NT2/D1 (cell line): ENCODE results near the gene SEL1L.

Experiments used
- DNase-seq: peaks from one replicate; pipeline ENCODE4 v3.0.0-alpha.2; 2011; ENCODE audit warnings: low read depth, low spot score
- H3K27me3 ChIP-seq: 2 replicates; pipeline ENCODE4 v1.6.0; 2011; ENCODE audit warnings: mild to moderate bottlenecking; ENCODE audit not compliant: insufficient read length, insufficient read depth
- H3K36me3 ChIP-seq: 2 replicates; pipeline ENCODE4 v1.6.1; 2011; ENCODE audit warnings: mild to moderate bottlenecking, low read length, mixed read lengths; ENCODE audit not compliant: insufficient read depth, insufficient read length
- H3K4me1 ChIP-seq: 2 replicates; pipeline ENCODE4 v1.5.1; 2011; ENCODE audit not compliant: insufficient read depth, insufficient read length
- H3K4me3 ChIP-seq: 2 replicates; pipeline ENCODE4 v1.5.1; 2011; ENCODE audit warnings: low read depth; ENCODE audit not compliant: insufficient read length
- H3K9ac ChIP-seq: 2 replicates; pipeline ENCODE4 v1.6.0; 2011; ENCODE audit warnings: low read depth; ENCODE audit not compliant: insufficient read length
- H3K9me3 ChIP-seq: 2 replicates; pipeline ENCODE4 v1.5.1; 2011; ENCODE audit warnings: mild to moderate bottlenecking, low read length; ENCODE audit not compliant: insufficient read depth
- SUZ12 ChIP-seq: IDR thresholded peaks from 2 replicates; pipeline ENCODE4 v1.6.1; 2011; ENCODE audit not compliant: insufficient read length, insufficient read depth; ENCODE audit errors: extremely low read depth
- YY1 ChIP-seq: IDR thresholded peaks from 2 replicates; pipeline ENCODE4 v1.6.1; 2011; ENCODE audit not compliant: insufficient read length, insufficient read depth
- ZNF274 ChIP-seq: IDR thresholded peaks from 2 replicates; pipeline ENCODE4 v1.6.1; 2011; ENCODE audit warnings: mild to moderate bottlenecking, low read depth, low read length

The SEL1L gene

GRCh38 chr14:81459912-81460311, 73.7 kb downstream of the SEL1L start:
- Histone ChIP-seq H3K36me3 (no peaks in the 10 kb centered on the region), H3K4me3 (no peak overlapping the region), H3K4me1 (no peaks in the 10 kb centered on the region), H3K9ac (no peak overlapping the region), H3K9me3 (no peaks in the 10 kb centered on the region; the same call in 1 of the 2 replicates), H3K27me3 (no peaks in the 10 kb centered on the region)
- no peak for TF ChIP-seq YY1
- TF ChIP-seq ZNF274, result no peak
- no peak for TF ChIP-seq SUZ12
- DNase-seq, result no peak

GRCh38 chr14:81458352-81458751, 75.3 kb downstream of the SEL1L start:
- H3K9ac ChIP-seq, result no peak overlapping the region

DNA sequence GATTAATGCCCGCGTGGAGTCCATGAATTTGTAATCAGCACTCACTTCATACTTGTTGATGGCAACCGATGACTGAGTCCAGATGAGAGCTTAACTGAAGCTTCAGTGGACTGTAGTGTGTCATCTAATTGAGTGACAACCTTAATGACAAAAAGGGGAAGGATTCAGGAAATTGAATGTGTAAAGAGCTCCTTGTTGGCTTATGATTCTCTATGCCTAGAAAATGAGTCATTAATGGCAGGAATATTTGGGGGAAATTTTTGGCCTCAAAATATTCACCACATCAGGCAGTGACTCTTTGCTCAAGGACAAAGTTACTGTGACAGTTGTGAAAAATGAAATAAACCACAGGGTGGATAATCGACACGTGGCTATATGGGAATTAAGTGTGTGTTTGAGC, 78.3 kb downstream of the SEL1L start:
- no peak for TF ChIP-seq SUZ12
- no peak for TF ChIP-seq ZNF274
- TF ChIP-seq YY1, result no peak
- no peaks in the 10 kb centered on the region for H3K9me3 ChIP-seq

More at GRCh38 chr14:81458352-81458751, 75.3 kb downstream of the SEL1L start:
- H3K27me3 ChIP-seq, result no peaks in the 10 kb centered on the region
- no peaks in the 10 kb centered on the region for H3K36me3 ChIP-seq
- H3K4me1 ChIP-seq, result no peaks in the 10 kb centered on the region
- TF ChIP-seq ZNF274 (no peak), YY1 (no peak), SUZ12 (no peak)
- H3K9me3 ChIP-seq, result no peaks in the 10 kb centered on the region; the same call in 1 of the 2 replicates
- DNase-seq, result no peak
- H3K4me3 ChIP-seq, result no peak overlapping the region

GRCh38 chr14:81454572-81455218, 79.0 kb downstream of the SEL1L start:
- Histone ChIP-seq H3K27me3 (no peaks in the 10 kb centered on the region), H3K4me1 (no peaks in the 10 kb centered on the region), H3K9ac (no peak overlapping the region), H3K36me3 (no peaks in the 10 kb centered on the region), H3K9me3 (no peaks in the 10 kb centered on the region), H3K4me3 (no peak overlapping the region)
- no peak for TF ChIP-seq ZNF274
- DNase-seq, result no peak

More for the DNA sequence above, 78.3 kb downstream of the SEL1L start:
- no peak overlapping the region for H3K4me3 ChIP-seq
- no peak for DNase-seq
- H3K4me1 ChIP-seq, result no peaks in the 10 kb centered on the region
- H3K27me3 ChIP-seq, result no peaks in the 10 kb centered on the region
- H3K36me3 ChIP-seq, result no peaks in the 10 kb centered on the region
- H3K9ac ChIP-seq, result no peak overlapping the region

- DNase-seq, result peak; percentile 38
- TF ChIP-seq YY1 (no peak), SUZ12 (no peak), ZNF274 (no peak)
- no peaks in the 10 kb centered on the region for H3K36me3 ChIP-seq
- H3K9me3 ChIP-seq, result no peaks in the 10 kb centered on the region
- no peaks in the 10 kb centered on the region for H3K4me1 ChIP-seq
- no peak overlapping the region for H3K4me3 ChIP-seq
- H3K9ac ChIP-seq, result no peak overlapping the region
- H3K27me3 ChIP-seq, result no peaks in the 10 kb centered on the region
Measured at GRCh38 chr14:81453166-81453766, 80.4 kb downstream of the SEL1L start.

DNA sequence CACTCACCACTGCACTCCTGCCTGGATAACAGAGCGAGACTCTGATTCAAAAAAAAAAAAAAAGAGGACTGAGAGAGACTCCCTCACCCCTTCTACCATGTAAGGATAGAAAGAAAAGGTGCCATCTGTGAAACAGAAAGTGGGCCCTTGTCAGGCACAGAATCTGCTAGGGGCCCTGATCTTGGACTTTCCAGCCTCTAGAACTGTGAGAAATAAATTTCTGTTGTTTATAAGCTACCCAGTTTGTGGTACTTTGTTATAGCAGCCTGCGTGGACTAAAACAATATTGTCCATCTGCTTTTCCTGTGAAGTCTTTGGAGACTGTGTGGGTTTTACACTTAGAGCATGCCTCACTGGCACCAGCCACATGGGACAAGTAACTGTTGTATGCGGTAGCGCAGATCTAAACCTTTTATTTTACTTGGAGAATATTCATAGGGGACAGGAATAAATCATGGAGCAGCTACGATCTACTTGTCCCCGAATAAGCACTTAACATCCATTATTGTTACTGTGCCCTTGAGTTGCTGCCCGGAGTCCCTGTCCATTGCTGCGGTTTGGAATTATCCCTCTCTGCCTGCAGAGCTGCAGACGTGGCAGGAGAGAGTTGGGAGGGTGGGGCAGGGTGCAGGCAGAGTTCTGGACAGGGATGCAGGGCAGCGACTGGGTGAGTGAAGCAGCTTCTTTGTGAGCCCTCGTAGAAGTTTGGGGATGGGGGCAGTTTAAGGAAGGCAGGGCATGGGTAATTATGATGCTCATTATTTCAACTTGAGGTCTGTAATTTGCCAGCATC, 81.1 kb downstream of the SEL1L start:
- H3K9ac ChIP-seq, result no peak overlapping the region
- DNase-seq, result no peak
- TF ChIP-seq SUZ12, result no peak
- no peak for TF ChIP-seq ZNF274
- TF ChIP-seq YY1, result no peak
- no peaks in the 10 kb centered on the region for H3K4me1 ChIP-seq
- H3K36me3 ChIP-seq, result no peaks in the 10 kb centered on the region
- no peaks in the 10 kb centered on the region for H3K27me3 ChIP-seq
- H3K9me3 ChIP-seq, result no peaks in the 10 kb centered on the region
- no peak overlapping the region for H3K4me3 ChIP-seq

DNA sequence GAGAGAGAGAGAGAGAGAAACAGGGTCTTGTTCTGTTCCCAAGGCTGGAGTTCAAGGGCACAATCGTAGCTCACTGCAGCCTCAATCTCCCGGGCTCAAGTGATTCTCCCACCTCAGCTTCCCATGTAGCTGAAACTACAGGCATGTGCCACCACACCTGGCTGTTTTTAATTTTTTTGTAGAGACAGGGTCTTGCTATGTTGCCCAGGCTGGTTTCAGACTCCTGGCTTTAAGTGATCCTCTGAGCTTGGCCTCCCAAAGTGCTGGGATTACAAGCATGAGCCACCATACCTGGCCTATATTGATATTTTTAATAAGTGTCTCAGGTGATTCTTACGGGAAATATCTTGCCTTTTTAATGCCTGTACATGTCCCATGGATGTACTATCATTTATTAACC, 82.7 kb downstream of the SEL1L start:
- Histone ChIP-seq H3K9ac (no peak overlapping the region), H3K9me3 (no peaks in the 10 kb centered on the region), H3K4me3 (no peak overlapping the region), H3K27me3 (no peaks in the 10 kb centered on the region), H3K4me1 (no peaks in the 10 kb centered on the region), H3K36me3 (no peaks in the 10 kb centered on the region)
- TF ChIP-seq ZNF274 (no peak), YY1 (no peak), SUZ12 (no peak)
- DNase-seq, result no peak
